HG02943 (cell line): ENCODE results near the gene CAMK2B.
A peak's percentile ranks its signal among the peaks of the same experiment; 100 is the strongest.
"Not testable (repeated sequence)": the region's sequence is repeated elsewhere in the genome, so short reads cannot be mapped to it uniquely, and the experiment has no call there.

ENCODE experiments used
- ATAC-seq: cut with Tn5 transposase; IDR thresholded peaks from one replicate; pipeline ENCODE4 v1.9.1; 2021; ENCODE audit warnings: mild to moderate bottlenecking, low read depth, moderate library complexity; ENCODE audit not compliant: unreplicated experiment

The CAMK2B gene

DNA sequence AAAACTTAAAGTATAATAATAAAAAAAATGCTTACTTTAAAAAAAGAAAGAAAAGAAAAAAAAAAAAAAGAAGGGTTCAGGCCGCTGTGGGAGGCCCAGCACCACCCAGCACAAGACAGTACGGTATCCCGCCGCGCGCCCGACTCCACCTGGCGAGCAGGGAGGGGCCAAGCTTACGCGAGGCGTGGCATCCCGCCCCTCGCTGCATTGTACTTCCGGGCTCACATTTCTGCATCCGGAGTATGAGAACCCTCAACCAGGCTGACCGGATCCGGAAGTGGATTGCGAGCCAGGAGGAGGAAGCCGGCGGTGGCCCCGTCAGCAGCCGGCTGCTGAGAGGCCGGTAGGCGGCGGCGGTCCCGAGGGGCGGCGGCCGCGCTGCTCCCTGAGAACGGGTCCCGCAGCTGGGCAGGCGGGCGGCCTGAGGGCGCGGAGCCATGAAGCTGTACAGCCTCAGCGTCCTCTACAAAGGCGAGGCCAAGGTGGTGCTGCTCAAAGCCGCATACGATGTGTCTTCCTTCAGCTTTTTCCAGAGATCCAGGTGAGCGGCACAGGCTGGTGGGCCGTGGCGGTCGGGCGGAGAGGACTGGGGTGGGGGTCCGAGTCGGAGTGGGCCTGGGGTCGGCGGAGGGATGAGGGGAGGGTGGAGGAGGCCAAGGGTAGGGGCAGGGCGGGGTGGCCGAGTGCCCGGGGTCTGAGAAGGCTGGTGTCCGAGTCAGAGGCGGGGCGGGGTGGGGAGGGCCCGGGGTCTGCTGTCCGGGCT lies 124.5 kb downstream of the CAMK2B start, which contains the start of gene YKT6:
YKT6 (plus strand) TSS at position 280 of the 763 bp plus-strand sequence; CDS start at position 438, 158 bp downstream.
- ATAC-seq: peak; percentile 99

DNA sequence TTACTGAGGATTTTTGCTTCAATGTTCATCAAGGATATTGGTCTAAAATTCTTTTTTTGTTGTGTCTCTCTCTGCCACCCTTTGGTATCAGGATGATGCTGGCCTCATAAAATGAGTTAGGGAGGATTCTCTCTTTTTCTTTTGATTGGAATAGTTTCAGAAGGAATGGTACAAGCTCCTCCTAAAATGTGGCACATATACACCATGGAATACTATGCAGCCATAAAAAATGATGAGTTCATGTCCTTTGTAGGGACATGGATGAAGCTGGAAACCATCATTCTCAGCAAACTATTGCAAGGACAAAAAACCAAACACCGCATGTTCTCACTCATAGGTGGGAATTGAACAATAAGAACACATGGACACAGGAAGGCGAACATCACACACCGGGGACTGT lies 125.2 kb downstream of the CAMK2B start:
- ATAC-seq: not testable (repeated sequence)

DNA sequence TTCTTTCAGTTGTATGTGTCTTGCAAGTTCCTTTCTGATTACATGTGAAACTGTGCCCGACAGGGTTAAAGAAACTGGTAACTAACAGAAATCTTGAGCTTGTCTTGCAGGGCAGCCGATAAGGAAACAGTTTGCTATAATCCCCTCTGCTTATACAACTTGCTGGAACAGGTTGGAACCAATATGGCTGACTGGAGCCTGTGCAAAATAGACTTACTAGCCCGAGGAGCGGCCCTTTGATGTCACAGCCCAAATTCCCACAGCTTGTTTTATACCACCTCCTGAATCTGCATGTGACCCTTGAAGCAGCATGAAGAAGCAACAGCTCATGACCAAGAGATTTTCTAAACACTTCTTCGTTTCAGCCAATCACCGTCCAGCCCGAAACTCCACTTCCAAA lies 127.9 kb downstream of the CAMK2B start:
- no peak for ATAC-seq

DNA sequence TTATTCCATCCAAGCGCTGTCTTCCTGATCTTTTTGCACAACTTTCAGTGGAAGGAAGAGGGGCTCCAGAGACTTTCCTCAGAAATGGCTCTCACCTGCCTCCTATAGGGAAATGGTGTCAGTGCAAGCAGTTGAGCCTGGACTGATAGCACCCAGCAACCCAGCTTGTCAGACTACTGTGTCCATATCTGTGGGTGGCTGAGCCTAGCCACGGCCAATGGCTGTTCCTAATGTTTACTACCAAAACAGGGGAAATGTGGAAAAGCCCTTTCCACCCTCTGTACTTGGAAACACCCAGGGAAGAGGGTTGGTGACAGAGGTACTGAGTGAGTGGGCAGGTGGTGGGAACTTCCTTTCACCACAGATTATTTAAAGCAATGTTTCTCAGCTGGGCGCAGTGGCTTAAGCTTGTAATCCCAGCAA lies 128.9 kb downstream of the CAMK2B start:
- ATAC-seq: no peak

DNA sequence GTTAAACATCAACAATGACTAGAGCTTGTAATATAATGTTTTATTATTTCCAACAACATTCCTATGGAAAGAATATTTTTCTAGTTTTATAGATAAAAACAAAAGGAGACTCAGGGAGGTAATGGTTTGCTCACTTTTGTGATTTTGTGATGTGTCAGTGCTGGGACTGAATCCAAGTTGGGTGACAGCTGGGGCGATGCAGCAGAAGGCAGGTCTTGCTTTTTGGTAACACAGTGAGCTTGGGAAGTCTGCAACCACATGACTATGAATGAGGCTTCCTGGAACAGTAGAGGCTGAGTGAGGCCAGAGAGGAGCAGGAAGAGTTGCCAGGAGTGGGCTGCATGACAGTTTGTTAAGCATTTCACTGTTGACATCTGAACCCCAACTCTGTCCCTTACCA lies 129.5 kb downstream of the CAMK2B start:
- ATAC-seq: no peak

DNA sequence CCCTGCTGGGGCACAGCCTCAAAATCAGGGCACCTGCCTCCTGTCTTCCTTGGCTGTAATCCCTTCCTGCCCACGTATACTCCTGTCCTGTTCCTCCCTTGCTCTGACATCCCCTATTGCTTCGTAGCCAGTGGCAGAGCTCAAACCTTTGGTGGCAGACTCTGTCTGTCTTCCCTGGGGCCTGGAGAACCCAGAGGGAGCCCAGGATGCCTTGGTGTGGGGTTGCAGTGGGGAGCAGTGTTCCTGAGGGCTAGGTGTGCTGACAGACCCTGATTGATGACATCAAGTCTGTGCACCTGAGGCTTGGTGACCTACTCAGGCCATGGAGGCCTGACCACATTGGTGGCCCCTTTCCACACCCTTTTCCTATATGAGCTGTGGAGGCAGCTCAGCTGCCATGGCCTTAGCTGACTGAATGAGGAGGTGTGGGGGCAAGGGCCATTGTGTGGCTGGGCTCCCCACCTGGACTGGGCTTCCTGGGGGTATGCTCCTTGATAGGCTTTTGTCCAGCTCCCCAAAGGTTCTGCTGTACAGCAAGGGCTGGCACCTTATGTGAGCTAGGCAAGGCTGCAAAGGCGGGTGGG lies 130.7 kb downstream of the CAMK2B start:
- ATAC-seq: no peak

DNA sequence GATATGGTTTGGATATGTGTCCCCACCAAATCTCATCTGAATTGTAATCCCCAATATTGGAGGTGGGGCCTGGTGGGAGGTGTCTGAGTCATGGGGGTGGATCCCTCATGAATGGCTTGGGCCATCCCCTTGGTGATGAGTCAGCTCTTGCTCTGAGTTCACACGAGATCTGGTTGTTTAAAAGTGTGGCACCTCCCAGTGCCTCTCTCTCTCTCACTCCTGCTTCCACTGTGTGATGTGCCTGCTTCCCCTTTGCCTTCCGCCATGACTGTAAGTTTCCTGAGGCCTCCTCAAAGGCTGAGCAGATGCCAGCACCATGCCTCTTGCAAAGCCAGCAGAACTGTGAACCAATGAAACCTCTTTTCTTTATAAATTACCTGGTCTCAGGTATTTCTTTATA lies 131.3 kb downstream of the CAMK2B start:
- ATAC-seq: no peak

DNA sequence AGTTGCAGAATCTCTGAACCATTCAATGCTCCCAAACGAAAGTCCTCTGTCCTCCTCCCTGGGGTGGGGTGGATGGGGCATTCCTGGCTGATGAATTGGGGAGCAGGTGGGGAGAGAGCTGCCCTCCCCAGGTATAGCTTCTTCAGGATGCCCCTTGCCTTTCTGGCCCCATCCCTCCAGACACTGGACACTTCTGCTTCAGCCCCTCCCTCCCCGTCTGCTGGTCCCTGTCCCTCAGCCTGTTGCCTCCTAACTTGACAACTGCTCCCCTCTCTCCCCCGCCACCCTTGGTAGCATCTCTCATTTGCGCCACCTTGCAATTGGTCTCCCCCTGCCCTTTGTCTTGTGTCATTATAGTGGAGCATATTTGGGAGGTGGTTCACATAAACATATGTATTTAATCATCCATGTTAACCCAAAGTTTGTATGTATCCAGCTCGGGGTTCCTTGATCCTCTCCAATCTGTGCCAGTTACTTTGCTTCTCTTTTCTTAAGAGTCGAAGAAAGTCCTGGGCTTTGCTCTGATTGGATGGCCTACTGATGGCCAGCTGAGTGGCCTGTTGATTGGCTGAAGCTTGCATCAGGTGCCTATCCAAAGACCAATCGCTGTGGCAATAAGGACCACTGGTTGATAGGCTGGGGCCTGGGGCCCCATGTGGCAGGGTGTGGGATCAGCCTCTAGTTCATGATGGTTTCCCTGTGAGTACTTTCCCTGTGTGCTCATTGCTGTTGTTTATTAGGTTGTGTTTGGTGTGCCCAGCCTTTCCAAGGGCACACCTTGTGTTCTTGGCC lies 132.2 kb downstream of the CAMK2B start:
- no peak for ATAC-seq

DNA sequence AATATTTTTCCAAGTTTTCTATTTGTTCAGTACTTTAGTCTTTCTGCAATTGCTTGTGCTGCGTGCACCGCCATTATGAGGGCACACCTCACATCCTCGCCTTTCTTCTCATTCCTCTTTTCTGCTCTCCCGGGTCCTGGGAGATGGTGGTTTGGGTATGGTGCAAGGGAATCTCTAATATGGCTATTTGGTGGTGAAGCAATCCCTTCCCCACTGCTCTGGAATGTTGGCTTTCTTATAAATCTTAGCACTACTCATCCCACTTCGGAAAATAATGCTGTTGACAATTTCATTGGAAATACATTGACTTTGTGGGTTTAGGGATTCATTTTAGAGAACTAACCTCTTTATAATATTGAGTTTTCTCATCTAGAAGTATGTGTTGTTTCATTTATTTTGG lies 134.2 kb downstream of the CAMK2B start:
- ATAC-seq: no peak

DNA sequence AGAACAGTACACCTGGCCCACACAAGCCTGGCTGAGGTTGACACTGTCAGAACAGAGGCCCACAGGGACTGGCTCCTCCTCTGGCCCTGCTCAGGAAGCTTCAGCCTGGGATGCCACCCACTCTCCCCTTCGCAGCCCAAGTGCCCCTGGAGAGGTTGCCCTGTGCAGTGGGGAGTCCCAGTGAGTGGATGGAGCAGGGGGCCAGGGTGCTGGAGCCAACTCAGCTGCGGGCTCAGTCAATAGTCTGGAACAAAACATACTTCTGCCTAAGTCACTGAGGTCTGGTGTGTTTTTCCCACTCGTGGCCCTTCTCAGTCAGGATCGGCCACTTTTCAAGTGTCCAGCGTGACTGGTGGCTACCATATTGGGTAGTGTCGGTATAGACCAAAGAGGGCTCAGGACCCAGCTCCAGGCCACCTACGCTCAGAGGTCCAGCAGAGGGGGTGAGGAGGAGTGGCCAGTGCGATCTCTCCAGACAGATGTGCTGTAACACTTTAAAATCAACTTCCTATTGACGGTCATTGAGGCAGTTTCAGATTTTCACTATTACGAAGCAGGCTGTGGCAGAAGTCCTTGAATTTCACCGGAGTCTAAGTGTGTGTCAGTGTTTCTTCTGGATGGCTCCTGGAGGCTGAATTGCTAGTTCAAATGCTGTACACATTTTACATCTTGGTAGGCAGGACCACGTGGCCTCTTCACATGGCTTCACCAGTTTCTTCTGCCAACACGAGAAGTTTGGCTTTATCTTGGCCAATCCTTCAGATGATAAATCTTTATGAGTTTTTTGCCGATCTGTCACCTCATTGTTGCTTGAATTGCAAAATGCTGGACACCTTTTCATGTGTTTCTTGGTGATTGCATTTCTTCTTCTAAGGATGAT lies 135.2 kb downstream of the CAMK2B start:
- ATAC-seq: no peak

DNA sequence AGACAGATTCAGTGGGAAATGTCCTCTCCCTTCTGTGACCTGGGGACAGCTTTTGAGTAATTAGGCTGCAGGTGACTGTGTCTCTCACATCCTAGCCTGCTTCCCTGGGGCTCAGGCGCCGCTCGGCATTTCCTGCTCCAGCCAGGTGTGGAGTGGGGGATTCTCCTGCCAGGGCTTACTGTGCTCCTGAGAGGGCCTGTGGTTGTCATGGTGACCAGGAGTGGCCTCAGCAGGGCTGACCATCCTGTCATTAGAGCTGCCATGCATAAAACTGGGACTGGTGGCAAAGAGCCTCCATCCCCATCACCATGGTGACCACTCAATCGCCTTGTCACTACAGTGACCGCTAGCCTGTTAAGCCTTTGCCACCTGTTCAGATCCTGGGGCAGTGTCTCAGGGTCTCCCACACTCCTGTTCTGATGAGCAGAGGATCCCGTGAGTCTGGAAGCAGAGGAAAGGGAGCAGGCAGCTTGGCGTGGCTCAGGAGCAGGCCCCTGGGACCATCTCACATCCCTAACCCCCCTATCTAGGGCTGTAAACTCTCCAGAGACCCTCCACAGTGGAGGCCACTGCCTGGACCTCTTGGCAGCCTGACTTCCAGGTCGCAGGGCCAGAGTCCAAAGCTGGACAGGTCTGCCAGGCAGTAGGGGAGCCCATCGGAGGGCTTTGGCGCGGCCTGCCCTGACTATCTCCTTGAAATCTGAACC lies 136.0 kb downstream of the CAMK2B start, which contains the start of gene GCK:
GCK (minus strand) TSS at position 154 of the 707 bp plus-strand sequence. CDS start 486 bp downstream, outside the sequence.
- no peak for ATAC-seq

DNA sequence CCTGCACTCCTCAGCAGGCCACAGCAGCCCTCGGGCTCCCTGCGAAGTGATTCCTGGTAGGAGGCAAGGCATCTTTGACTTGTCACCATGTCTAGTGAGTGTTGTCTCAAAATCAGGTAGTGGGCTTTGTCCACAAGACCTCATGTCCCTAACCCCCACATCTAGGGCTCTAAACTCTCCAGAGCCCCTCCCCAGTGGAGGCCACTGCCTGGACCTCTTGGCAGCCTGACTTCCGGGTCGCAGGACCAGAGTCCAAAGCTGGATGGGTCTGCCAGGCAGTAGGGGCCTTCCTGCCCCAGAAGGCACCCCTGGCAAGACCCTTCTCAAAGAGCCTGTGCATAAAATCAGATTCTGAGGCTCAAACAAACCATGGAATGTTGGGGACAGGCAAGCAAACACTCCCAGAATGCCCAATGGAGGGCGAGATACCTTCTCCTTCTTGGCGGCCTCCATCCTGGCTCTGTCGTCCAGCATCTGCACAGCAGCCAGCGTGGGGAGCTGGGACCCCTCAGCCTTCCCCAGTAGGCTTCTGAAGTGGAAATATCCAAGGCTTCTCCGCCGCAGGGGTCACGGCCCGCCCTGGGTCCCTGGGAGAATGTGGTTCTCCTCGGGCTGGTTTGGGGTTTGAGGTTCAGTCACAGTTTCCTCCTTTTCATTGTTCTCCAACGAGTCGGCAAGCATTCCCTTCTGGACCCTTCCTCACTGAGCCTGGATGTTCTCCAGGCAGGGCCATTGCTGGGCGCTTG lies 136.7 kb downstream of the CAMK2B start:
- ATAC-seq: no peak

DNA sequence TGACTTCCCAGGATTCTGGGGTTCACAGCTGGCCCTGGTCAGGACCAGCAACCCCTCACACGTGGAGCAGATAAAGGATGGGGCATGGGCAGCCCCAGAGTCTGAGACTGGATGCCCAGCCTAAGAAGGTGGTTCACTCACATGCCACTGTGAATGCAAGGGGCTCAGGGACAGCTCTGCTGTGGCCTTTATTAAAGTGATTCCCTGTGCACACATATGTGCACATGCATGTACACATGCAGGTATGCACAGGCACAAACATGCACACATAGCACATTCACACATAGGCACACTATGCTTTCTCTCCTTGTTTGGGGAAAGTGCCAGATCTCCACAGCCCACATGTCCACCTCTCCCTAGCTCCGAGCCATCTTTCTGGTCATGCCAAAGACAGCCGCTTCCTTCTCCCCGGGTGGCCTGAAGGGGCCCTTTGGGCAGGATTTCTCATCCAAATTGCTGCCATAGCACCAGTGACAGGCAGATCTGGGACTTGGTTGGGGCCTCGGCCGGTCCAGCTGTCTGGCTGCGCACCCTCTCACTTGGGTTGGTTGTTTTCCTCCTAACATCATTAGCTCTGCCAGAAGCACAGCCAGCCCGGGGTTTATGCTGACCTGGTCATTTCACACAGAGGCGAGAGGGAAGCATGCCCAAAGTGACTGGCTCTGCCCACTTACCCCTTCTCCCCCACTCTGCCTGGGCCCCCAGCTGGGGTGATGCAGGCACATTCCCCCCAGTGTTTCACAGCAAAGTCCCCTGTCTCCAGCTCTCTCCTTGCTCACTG lies 137.6 kb downstream of the CAMK2B start:
- ATAC-seq: no peak

DNA sequence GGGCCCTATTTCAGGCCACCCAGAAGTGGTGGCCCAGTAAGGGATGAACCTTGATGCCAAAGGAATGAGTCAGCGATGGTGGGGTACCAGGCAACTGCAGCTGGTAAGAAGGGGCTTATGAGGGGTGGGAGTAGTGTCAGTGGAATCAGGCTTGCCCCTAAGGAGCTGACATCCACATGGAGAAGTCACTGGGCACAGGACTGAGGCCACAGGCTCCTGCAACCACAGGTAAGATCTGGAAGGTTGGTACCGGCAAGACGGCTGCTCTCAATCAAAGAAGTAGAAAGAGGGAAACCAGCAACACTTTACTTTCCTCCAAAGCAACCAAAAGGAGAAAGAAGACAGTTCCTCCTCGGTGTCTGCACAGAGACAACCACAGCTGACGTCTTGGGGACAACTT lies 138.7 kb downstream of the CAMK2B start:
- ATAC-seq: no peak

DNA sequence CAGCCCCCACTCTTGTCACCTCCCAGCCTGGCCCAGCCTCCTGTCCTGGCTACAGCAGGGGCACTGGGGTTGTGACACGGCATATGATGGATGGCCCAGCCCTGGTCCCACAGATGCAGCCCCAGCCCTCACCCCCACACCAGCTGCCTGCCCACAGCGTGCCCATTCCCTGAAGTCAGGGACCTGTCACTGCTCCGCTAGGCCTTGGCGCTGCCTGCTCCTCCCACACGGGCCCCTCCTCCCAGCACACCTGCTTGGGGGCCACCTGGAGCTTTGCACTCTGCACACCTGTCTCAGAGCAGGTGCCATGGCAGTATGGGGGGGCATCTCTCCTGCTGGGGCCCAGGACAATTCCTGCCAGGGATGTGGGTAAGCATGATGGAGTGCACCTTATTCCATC lies 139.7 kb downstream of the CAMK2B start:
- no peak for ATAC-seq

DNA sequence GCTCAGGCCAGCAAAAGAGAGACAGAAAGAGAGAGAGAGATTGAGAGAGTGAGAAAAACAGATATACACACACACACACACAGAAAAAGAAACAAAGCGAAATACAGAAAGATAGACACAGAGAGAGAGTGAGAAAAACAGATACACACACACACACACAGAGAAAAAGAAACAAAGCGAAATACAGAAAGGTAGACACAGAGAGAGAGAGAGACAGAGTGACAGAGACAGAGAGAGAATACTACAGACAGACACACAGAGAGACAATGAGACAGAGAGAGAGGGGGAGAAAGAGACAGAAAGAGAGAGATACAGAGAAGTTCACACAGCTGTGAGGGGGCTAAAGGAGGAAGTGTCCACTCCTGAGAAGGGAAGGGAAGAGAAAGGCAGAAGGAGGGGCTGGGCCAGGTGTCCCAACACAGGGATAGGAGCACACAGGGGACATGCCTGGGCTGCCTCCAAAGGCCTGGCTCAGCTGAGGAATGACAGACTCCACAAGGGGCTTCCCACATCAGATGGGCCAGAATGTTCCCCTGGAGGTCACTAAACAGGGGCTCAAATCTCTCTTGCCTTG lies 140.4 kb downstream of the CAMK2B start:
- ATAC-seq: no peak

DNA sequence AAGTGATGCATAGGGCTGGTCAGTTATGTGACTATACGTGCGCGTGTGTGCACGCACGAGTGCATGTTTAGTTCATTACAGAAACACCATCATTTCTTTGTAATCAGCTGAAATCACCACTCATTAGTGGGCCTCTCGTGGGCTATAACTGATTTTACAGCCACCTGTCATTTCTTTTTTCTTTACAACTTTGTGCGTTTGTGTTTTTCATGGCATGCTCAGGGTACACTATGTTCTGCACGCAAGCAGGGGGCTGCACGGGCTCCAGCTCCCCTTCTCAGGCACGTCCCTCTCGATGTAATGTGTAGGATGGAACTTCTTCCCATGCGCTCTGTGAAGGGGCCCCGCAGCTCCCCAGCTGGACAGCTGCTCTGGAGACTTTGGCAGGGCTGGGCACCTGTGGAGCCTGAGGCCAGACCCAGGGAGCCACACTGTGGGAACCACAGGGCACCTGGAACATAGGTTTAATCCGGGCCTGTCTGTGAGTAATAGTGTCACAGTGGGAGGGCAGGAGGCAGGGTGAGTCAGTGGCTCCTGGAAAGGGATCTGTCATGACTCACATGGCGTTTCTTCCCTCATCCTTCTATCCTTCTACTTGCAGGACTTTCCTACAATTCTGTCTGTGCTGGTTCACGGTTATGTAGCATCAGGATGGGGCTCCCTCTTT lies 141.1 kb downstream of the CAMK2B start:
- no peak for ATAC-seq
